HFF-Myc (cell line): ENCODE results near the gene NLRP12.
A peak's percentile ranks its signal among the peaks of the same experiment; 100 is the strongest.
"Not testable (repeated sequence)": the region's sequence is repeated elsewhere in the genome, so short reads cannot be mapped to it uniquely, and the experiment has no call there.

ENCODE experiments used
- DNase-seq: peaks from one replicate; pipeline ENCODE4 v3.0.0-alpha.2; 2011; ENCODE audit warnings: low read depth; ENCODE audit errors: extremely low read depth
- H3K4me3 ChIP-seq: replicated peaks from 2 replicates; pipeline ENCODE4 v1.5.1; 2011; ENCODE audit warnings: low read depth, mild to moderate bottlenecking, control low read depth, low read length
- TF ChIP-seq, protein P1 (sequence below): IDR thresholded peaks from 2 replicates; pipeline ENCODE4 v1.5.1; 2012; ENCODE audit warnings: mild to moderate bottlenecking, low read depth, low read length, control low read depth; ENCODE audit errors: missing control alignments

The NLRP12 gene, protein sequence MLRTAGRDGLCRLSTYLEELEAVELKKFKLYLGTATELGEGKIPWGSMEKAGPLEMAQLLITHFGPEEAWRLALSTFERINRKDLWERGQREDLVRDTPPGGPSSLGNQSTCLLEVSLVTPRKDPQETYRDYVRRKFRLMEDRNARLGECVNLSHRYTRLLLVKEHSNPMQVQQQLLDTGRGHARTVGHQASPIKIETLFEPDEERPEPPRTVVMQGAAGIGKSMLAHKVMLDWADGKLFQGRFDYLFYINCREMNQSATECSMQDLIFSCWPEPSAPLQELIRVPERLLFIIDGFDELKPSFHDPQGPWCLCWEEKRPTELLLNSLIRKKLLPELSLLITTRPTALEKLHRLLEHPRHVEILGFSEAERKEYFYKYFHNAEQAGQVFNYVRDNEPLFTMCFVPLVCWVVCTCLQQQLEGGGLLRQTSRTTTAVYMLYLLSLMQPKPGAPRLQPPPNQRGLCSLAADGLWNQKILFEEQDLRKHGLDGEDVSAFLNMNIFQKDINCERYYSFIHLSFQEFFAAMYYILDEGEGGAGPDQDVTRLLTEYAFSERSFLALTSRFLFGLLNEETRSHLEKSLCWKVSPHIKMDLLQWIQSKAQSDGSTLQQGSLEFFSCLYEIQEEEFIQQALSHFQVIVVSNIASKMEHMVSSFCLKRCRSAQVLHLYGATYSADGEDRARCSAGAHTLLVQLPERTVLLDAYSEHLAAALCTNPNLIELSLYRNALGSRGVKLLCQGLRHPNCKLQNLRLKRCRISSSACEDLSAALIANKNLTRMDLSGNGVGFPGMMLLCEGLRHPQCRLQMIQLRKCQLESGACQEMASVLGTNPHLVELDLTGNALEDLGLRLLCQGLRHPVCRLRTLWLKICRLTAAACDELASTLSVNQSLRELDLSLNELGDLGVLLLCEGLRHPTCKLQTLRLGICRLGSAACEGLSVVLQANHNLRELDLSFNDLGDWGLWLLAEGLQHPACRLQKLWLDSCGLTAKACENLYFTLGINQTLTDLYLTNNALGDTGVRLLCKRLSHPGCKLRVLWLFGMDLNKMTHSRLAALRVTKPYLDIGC

DNA sequence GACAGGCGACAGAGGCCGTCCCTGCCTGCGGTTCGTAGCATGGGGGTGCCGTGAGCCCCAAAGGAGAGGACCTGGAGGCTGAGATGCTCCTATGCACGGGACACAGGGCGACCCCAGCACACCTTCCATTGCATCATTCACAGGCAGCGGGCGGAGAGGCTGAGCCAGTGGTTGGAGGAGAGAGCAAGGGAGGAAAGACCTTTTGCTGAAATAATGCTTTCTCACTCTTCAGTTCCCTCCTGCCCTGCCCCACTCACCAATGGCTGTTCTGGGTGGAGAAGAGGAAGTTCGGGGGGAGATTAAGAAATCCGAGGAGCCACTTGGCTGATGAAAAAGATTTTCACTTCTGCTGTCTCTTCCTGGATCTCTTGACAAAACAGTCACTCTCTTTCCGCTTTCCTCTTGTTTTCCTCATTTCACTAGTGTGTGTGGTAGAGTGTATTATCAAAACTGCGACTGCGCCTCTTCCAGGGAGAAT is at the start of gene NLRP12:
TSS of gene NLRP12 (minus strand) at position 181 of the 478 bp plus-strand sequence. CDS start at position 41, 140 bp downstream.
- DNase-seq, result no peak
- TF ChIP-seq, protein P1, sequence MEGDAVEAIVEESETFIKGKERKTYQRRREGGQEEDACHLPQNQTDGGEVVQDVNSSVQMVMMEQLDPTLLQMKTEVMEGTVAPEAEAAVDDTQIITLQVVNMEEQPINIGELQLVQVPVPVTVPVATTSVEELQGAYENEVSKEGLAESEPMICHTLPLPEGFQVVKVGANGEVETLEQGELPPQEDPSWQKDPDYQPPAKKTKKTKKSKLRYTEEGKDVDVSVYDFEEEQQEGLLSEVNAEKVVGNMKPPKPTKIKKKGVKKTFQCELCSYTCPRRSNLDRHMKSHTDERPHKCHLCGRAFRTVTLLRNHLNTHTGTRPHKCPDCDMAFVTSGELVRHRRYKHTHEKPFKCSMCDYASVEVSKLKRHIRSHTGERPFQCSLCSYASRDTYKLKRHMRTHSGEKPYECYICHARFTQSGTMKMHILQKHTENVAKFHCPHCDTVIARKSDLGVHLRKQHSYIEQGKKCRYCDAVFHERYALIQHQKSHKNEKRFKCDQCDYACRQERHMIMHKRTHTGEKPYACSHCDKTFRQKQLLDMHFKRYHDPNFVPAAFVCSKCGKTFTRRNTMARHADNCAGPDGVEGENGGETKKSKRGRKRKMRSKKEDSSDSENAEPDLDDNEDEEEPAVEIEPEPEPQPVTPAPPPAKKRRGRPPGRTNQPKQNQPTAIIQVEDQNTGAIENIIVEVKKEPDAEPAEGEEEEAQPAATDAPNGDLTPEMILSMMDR, result no peak

DNA sequence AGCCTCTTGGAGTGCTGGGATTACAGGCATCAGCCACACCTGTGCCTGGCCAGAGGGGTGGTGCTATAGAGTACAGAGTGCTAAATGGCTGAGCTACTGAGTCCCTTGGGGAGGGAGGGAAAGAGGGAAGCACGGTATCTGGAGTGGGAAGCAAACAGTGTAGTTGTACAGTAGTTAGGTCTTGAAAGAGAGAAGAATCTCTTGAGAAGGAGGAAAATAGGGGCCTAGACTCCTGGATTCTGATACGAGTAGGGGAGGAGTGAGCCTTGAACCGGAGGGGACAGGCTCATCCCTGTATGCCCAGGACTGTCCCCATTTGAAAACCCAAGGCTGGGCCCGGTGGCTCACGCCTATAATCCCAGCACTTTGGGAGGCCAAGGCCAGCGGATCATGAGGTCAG is 48.6 kb upstream of the NLRP12 start:
- TF ChIP-seq, protein P1, result no peak
- DNase-seq, result no peak

More for the DNA sequence above, at the start of gene NLRP12:
- H3K4me3 ChIP-seq, result no peak within 1 kb of the TSS

DNA sequence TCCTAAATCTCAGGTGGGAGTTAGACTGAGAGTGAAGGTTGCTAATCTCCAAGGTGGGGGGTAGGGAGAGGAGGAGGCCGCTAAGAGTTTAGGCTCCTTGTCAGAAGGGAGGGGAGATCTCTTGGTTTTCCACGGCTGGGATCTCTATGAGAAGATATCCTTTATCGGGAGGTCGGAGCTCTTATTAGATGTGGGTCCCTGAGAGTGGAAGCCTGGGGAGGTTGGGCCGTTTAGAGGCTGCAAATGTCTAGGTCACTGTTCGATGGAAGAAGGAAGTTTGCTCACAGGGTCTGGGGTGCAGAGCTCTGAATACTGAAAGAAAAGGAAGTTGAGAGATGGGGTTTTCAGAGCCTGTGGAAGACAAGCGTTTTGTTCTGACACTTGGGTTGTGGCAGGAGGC is 47.3 kb upstream of the NLRP12 start:
- DNase-seq, result no peak
- TF ChIP-seq, protein P1, result no peak
- H3K4me3 ChIP-seq, result no peak overlapping the region

More for the DNA sequence above, 48.6 kb upstream of the NLRP12 start:
- no peak overlapping the region for H3K4me3 ChIP-seq

DNA sequence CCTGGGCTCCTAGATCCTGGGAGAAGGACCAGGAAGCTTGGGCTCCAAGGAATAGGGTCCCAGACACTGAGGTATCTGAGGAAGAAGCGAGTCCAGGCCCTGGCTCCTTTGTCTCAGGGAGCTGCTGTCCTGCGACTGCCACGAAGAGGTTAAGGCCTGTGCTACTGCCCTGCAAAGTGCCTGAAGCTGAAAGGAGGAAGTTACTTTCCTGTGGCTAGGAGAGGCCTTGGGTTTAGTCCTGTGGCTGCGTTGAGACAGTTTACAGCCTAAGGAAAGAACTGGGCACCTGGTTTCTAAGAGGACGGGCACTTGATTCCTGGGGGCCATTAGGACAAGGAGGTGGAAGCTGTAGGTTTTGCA is 46.4 kb upstream of the NLRP12 start:
- TF ChIP-seq, protein P1, result no peak
- peak overlapping the region; percentile 59 for H3K4me3 ChIP-seq
- no peak for DNase-seq

DNA sequence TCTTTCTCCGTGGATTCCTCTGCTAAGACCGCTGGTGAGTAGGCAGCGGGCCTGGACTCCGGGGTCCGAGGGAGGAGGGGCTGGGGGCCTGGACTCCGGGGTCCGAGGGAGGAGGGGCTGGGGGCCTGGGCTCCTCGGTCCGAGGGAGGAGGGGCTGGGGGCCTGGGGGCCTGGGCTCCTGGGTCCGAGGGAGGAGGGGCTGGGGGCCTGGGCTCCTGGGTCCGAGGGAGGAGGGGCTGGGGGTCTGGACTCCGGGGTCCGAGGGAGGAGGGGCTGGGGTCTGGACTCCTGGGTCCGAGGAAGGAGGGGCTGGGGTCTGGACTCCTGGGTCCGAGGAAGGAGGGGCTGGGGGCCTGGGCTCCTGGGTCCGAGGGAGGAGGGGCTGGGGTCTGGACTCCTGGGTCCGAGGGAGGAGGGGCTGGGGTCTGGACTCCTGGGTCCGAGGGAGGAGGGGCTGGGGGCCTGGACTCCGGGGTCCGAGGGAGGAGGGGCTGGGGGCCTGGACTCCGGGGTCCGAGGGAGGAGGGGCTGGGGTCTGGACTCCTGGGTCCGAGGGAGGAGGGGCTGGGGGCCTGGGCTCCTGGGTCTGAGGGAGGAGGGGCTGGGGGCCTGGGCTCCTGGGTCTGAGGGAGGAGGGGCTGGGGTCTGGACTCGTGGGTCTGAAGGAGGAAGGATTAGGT is 45.8 kb upstream of the NLRP12 start:
- peak overlapping the region; percentile 59 for H3K4me3 ChIP-seq
- not testable (repeated sequence) for DNase-seq

DNA sequence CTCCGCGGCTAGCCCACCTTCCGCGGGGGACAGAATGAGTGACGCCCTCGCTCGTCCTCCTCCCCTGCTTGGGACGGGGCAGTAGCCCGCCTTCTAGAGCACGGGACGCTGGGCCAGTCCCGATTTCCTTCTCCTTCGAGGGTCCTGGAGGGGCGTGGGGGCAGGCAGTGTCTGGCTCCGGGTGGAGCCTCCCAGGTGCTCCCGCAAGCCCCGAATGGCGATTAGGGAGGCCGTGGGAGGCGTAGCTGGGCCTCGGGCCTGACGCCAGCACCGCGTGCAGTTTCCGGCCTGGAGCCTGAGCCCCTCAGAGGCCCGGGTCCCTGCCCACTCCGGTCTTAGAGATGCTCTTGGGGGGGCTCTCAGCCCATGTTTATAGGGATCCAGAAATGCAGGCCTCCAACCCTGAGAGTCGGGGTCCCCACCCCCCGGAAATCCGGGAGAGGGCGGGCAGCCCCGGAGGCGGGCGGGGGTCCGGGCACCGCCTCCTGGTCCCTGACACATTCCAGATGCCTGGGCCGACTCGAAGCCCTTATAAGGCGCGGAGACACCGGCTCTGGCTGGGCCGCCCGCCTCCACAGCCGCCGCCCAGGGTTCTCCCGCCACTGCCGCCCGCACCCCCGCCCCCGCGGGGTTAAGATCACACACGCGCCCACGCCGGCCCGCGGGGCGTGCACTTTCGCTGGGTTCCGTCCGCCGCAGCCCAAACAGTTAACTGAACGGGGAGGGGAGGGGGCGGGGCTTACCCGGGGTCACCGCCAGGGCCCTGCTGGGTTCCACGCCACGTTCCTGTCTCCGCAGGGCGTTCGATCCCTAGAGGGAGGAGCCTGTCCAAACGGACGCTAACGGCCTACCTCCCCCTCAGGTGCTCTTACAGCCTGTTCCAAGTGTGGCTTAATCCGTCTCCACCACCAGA is 45.0 kb upstream of the NLRP12 start:
- H3K4me3 ChIP-seq, result peak overlapping the region; percentile 59
- no peak for DNase-seq
- TF ChIP-seq, protein P1, result peak; percentile 11
